Inferior parietal cortex (tissue), 1 donor: Measurements from ENCODE around the gene CFAP46.
"Not testable (repeated sequence)": the region's sequence is repeated elsewhere in the genome, so short reads cannot be mapped to it uniquely, and the experiment has no call there.

ENCODE experiments used
- DNase-seq: peaks from one replicate; pipeline ENCODE4 v3.0.0-alpha.2; 2016; ENCODE audit errors: extremely low spot score

The CFAP46 gene

DNA sequence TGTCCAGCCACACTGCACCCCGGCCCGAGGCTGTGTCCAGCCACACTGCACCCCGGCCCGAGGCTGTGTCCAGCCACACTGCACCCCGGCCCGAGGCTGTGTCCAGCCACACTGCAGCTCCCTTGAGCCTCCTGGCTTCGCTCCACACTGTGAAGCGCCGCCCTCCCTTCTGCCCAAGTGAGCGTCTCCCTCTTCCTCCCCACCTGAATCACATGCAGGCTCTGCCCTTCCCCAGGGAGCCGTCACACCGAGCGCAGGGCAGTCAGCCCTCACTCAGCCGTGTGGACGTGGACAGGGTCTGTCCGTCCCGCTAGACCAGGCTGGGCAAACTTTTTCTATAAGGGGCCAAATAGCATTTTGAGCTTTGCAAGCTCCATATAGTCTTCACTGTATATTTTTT is 27.6 kb downstream of the CFAP46 start:
- no peak for DNase-seq

DNA sequence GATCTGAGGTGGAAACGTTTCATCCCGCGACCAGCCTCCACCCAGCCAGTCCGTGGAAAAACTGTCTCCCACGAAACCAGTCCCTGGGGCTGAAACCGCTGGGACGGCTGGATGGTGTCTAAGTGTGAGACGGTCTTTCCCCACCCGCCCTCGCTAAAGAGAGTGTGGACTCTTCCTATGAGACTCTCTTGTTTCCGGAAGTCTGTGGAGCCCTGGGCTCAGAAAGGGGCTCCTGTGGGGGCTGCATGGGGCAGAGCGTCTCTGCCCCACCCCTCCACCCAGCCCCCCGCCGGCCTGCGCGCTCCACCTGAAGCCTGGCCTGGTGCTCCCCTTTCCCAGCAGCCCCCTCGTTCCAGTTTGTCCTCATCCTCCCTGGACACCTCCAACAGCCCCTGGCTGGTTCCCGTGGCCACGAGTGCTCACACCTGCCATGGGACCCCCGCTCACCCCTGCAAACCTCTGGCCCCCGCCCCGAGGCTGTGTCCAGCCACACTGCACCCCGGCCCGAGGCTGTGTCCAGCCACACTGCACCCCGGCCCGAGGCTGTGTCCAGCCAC is 28.7 kb downstream of the CFAP46 start:
- no peak for DNase-seq

DNA sequence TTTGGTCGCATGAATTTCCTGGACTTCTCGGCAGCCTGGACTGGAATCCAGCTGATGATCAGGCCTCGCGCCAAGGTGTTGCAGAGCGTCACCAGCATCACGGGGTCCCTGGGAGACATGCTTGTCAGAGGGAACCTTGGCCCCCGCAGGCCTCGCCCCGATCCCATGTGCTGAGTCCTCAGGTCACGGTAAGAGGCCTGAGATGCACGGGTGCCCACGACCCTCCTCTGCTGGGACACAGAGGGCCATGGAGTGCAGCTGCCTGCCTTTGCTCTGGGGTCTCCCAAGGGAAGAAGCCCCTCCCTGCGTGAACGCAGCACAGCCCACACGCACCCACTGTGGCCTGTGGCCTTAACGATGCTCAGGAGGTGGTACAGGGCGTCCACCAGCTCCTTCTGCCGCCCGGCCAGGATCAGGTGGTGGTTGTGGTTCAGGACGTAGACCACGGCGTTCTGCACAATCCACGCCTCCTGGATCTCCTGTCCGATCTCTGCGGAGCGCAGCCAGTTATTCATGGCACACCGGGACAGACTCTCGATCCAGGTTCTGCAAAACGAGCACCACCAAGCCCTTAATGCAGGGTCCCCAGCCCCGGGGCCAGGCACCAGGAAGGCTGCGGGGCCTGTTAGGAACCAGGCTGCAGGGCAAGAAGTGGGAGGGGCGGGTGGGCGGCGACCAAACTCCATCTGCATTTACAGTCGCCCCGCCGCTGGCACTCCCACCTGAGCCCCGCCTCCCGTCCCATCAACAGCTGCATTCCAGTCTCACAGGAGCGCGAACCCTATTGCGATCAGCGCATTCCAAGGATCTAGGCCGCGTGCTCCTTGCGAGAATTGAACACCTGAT is 29.4 kb downstream of the CFAP46 start:
- no peak for DNase-seq

DNA sequence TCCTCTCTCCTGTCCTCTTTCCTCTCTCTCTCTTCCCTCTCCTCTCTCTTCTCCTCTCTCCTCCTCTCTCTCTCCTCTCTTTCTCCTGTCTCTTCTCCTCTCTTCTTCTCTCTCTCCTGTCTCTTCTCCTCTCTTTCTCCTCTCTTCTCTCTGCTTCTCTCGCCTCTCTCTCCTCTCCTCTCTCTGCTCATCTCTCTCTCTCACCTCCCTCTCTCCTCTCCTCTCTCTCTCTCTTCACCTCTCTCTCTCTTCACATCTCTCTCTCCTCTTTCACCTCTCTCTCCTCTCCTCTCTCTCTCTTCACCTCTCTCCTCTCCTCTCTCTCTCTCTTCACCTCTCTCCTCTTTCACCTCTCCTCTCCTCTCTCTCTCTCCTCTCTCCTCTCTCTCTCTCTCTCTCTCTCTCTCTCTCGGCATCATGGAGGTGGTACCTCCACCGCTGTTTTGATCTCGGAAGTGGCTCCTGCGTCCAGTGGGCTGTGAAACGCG is 30.1 kb downstream of the CFAP46 start:
- DNase-seq: no peak

DNA sequence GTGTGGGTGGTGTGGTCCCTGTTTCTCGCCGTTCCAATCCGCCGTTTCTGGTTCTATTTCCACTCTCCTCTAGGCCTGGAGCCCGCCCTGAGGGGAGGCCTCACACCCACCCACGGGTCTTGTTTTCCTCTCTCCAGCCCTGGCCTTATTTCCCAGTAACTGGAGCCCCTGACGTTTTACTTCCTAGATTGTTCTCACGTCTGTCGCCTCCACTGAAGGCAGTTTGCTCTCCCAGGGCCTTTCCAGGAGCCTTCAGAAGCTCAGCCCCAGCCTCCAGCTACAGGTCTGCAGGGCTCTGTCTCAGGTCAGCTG is 30.6 kb downstream of the CFAP46 start:
- no peak for DNase-seq

DNA sequence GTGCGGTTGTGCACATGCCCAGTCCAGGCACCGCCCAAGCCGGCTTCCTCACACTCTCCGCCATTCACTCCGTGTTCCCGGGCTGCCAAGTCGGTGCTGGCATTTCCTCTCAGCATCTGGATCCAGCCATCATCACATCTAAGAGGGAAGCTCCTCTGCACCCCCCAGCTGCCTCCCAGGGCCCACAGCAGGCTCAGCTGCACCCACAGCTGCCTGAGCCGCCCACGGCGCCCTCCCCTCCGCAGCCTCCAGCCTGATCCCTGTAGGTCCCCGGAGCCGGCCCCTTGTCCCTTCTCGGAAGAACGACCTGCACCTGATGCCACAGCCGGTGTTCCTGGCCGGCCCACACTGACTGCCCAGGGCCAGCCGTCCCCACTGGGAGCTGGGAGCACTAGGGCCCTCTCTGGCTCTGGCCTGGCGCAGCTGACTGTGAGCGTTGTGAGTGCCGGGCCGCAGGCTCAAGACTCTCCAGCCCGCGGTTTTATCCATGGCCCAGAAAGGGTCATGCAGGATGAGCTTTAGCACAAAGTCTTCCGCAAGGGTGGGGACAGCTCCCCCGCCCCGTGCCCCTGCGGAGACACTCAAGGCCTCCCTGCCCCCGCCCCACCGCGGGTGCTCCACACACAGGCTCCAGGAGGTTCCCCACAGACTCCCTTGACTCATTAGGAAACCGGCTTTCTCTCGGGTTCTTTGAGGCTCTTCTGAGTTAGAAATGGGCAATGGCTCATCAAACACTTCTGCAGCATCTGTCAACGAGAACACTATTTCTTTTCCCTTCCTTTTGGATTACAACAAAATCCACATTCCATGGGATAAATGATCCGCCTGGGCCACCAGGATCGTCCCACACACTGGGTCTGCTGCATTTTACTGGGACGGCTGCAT is 31.2 kb downstream of the CFAP46 start:
- peak; percentile 13 for DNase-seq

DNA sequence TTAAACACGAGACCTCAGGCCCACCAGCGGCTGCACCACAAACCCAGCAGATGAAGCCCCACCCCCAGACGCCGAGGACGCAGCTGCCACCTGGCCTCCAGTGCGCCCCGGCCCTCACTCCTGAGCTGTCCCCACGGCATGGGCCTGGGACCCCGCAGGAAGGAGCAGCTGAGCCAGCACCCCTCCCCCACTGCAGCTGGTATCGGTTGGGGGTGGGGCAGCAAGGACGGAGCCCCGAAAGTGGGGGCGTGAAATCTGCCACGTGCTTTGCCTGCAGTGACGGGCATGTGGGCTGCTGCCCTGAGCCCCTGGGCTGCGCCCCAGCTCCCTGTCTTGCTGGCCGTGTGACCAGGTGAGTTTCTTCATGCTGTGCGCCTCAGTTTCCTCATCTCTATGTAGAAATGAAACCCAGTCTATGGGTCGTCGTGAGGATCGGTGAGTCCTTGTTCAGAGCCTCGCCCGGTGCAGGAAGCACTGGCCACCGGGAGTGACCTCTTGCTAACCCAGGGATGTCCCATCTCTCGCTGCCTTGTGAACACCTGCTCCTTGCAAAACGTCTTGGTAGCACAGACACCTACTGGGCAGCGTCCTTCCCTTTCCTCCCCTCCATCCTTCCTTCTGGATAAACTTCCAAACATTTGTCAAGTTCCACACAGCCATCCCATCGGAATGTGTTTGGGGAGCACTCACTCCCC is 32.0 kb downstream of the CFAP46 start:
- DNase-seq: no peak

DNA sequence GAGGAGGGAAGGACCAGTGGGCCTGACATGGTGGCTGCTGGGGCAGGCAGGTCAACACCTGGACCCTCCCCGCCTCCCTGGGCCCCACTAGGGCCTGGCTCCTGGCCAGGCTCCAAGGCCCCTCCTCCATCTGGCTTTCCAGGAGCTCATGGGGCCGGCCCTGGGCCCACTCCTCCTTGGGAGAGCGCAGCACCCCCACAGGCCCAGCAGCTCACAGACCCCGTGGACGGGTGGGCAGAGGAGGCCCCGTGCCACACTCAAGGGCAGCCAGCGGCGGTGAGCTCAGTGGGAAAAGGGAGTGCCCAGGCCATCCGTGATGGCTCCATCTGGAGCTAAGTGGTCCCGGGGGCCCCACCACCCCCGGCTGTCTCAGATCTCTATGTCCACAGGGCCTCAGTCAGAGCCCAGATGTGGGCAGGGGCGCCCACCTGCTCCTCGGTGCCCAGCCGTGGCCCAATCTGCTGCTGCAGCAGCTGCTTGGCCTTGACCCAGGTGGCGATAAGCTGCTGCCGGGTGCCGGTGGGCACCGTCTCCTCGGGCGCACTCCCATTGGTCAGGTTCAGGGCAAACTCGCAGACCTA is 32.8 kb downstream of the CFAP46 start:
- no peak for DNase-seq

DNA sequence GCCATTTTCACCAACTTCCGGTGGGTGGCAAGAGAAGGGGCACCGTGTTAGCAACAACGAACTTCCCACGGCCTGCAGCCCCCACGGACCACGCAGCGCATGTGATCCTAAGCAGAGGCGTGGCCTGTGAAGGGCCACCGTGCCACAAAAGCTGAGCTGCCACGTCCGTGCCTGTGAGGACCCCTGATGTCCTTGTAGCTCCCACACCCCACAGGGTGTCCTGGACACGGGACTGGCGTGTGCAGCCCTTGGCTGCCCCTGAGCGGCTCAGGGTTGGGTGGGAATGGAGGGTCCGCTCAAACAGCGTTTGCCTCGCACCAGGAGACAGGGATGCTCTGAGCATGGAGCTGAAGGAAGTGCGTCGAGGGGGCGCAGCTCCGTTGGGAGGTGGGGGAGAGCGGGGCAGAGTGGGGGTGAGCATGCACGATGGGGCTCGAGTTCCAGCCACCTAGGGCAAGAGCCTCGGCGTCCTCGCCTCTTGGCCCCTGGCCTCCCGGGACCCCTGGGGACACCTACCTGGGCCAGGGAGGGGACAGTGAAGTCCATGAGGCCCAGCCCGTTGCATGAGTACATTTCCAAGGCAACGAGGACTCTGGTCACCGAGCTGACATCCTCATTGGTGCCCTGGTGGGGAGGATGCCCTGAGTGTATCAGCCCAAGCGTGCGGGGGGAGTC is 33.6 kb downstream of the CFAP46 start:
- DNase-seq: no peak

DNA sequence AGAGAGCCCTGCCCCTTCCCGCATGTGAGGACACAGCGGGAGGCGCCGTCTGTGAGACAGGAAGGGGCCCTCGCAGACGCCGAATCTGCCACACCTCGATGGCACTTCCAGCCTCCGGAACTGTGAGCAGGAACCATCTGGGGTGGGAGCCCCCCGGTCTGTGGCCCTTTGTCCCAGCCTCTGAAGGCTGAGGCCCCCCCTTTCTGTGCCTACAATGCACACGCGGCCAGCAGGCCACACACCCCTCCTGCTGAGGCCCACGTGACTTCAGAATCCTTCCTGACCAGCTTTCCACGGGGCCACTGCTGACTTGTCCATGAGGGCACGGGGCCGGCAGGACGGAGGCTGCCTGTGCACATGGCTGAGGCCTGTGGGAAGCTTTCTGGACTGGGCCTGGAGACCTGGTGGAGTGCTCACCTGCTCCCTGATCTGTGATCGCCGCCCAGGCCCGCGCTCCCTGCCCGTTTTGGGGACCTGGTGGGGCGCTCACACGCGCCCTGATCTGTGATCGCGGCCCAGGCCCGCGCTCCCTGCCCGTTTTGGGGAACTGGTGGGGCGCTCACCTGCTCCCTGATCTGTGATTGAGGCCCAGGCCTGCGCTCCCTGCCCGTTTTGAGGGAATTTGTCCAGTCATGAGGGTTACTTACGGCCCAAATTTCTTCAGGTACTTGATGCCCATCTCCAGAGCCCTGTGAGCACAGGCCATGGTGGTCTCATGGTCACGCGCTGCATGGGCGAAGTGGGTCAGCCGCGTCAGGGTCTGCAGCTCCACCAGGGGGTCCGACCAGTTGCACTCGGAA is 34.3 kb downstream of the CFAP46 start:
- no peak for DNase-seq

DNA sequence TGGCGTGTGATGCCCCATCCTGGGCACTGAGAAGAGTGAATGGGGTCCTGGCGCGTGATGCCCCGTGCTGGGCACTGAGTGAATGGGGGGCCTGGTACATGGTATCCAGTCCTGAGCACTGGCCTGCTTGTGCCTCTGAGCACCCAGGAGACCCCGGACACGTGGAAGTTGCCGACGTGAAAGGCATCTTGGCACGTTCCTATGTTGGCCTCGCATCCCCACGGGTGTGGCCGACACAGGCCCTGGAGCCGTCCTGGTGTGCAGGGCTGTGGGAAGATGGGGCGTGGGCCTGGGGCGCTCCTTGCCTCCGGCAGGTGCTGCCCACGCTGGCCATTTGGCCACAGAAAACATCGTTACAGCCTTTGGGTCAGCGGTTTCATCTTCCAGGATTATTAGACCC is 35.5 kb downstream of the CFAP46 start:
- DNase-seq: no peak

DNA sequence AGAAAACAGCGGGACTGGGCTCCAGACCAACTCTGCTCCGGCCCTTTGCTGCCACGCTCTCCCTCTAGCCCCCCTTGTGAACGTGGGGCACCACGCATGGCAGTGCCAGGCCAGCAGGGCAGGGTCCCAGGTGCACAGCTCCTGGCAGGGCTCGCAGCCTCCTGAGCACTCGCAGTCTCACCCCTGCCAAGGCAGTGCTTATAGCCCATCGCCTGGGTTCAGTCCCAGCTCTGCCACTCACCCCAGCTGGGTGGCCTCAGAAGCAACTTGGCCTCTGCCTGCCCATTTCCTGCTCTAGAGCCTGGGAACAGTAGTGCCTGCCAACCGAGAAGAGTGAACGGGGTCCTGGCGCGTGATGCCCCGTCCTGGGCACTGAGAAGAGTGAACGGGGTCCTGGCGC is 36.3 kb downstream of the CFAP46 start:
- DNase-seq: no peak

DNA sequence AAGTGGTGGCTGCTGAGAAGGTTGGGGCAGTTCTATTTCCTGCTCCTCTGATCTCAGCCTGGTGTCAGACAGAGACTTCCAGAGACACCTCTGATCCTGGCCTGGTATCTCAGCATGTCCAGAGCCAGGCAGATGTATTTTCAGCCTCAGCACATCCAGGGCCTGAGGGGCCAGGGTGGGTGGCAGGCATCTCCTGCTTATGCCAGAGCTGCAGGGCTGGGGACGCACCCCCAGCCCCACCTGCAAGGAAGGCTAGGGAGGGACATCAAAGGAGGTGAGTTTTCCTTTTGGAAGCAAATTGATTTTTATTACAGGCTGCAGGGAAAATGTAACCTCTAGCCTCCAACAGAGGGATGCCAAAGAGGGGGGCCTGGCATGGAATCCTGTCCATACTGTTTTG is 36.7 kb downstream of the CFAP46 start:
- DNase-seq: no peak

DNA sequence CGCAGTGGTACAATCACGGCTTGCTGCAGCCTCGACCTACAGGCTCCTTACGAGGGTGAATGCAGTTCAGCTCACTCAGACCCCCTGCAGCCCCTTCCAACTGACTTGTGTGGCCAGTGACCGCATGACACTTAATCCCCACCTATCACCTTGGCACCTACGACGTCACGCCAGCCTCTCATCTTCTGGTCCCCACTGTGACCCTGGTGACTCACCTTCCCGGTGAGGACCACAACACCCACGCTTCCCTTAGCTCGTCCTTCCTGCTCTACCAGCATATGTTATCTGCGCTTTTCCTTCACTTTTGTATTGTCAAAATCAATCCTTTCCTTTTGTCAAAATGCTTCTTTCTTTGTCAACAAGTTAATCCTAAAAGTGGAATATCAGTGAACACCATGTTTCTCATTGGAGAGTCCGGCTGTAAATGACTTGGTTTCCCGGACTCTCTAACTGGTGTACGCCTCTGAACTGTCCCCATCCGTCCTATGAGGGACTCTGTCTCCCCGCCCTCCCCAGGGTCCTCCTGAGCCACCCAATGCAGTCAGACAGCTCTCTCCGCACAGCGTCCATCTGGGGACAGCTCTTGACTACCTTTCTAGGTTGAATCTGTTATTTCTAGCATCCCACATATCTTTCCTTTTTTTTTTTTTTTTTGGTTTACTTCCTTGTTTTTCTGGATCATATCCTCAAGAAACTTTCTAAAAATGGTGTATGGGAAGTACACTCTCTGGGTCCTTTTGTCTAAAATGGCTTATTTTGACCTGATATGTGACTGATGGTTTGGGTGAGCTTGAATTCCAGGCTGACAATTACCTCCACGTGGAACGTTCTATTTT is 37.3 kb downstream of the CFAP46 start:
- no peak for DNase-seq

DNA sequence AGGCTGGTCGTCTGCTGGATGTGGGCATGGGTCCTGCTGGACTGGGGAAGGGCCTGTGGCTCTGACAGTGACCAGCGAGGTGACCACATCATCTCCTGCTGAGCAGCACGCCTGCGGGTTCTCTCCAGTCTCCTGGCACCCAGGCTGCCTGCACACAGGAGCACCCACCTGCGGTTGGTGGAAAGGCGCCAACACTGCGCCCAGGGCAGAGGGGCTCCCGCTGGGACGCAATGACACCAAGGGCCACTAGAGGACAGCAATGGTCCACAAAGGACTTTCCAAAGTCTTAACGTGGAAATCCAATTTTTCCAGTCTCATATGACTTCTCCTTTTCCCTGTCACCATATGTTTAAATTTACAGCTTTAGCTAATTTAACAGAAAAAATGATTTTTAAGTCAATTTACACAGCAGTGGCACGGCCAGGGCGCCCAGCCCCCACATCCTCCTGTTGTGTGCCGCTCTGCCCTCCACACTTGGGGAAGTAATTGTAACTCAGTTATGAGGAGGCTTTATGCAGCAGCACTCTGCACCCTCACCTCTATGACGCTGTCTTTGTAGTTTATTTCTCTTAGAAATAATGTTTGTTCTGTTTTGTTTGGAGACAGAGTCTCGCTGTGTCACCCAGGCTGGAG is 38.1 kb downstream of the CFAP46 start:
- peak; percentile 45 for DNase-seq

DNA sequence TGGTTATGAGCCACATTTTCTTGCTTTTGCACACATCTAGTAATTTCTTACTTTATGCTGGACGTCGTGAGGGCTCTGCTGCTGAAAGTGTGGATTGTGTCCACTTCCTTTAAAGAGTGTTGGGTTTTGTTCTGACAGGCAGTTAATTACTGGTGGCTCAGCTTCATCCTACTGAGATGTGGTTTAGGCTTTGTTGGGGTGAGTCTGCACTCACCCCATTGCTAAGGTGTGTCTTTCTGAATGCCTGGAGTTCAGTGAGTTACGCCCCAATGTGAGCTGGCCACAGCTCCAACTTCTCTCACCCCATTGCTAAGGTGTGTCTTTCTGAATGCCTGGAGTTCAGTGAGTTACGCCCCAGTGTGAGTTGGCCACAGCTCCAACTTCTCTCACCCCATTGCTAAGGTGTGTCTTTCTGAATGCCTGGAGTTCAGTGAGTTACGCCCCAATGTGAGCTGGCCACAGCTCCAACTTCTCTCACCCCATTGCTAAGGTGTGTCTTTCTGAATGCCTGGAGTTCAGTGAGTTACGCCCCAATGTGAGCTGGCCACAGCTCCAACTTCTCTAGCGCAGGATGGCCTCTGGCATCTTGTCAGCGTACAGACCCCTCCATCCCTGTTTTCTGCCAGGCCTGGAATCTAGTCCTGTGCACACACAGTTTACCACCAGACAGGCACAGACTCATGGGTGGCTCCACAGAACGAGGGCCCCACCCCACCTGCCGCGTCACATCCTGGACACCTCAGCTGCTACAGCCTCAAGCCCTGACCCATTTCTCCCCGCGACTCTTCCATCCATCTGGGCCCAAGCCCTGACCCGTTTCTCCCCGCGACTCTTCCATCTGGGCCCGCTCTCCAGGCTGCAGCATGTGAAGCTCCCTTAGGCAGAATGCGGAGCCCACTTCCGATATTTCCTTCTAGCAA is 39.5 kb downstream of the CFAP46 start:
- DNase-seq: not testable (repeated sequence)

DNA sequence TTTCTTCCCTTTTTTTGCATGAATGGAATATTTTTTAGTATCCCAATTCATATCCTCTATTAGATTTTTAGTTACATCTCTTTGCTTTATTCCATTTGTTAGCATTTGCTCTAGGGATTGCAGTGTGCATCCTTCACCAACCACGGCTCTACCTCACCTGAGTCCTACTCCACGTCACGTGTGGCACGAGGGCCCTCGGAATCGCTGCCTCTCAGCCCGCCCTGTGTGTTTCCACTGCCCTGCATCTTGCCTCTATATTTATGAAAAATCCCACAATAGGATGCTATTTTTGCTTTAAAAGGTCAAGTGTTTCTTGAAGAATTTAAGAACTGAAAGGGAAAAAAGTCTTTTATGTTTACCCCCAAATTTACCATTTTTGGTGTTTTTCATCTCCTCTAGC is 41.0 kb downstream of the CFAP46 start:
- DNase-seq: no peak
